GM10847 (cell line): Measurements from ENCODE around the gene LZIC.

ENCODE experiments used
- POLR2A ChIP-seq: IDR thresholded peaks from 2 replicates; pipeline ENCODE4 v1.6.1; 2011; ENCODE audit not compliant: insufficient read length; ENCODE audit errors: extremely low read depth

The LZIC gene

DNA sequence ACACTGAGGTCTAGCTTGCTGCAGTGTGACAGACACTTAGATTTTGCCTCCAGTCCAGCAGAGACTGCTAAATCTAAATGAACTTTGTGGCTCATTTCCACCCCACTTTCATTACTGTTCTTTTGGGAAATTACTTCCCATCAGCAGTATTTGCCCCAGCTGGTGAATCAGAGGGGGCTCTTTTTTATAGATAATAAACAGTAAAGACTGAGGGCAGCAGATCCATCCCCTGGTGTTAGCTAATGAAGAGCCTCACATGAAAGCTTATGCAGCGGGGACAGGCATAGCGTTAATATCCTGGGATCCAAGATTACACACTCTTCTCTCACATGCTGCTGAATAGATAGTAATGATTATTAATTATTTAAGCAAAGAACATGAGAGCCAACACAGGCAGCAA lies 26.7 kb downstream of the LZIC start:
- TF ChIP-seq POLR2A: no peak

DNA sequence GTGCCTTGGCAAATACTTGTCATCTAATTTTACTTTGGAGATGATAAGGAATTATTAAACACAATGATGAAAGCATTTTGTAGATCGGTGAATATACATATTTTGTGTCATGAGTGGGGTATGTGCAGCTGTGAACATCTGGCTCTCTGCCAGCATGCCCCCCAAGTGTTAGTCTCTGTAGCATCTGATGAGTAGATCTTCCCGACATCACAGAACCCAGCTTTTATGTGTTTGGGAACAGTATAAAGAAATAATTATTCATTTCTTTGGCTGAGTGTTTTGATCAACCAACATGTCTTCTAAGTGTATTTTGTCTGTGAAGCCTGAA lies 28.6 kb downstream of the LZIC start:
- TF ChIP-seq POLR2A: no peak

DNA sequence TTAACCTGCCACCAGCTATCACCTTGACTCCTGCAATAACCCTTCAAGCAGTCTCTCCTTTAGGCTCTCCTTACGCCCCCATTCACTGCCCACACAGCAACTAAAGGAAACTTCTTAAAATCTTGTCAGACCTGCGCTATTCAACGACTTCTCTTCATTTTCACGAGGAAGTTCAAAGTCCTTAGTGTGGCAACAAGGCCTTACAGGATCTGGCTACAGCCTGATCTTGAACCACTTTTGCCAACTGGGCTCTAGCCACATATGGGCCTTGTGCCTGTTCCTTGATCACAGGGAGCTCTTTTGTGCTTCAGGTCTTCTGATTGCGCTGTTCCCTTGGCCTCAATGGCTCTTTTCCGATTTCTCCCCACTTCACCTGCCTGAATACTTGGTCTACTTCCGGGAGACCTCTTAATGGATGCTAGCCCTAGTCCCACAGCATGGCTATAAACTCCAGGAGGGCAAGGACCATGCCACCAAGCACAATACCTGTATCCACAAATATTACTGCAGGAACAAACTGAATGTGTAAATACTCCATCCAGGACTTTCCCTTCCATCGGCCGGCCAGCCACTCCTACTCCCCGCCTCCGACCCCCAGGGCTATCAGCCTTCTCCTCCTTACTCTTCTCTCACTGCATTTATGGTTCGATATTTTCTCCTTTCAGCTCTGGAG lies 30.8 kb downstream of the LZIC start:
- no peak for TF ChIP-seq POLR2A

GRCh38 chr1:9910423-9911178 lies 32.6 kb downstream of the LZIC start:
- TF ChIP-seq POLR2A: peak; percentile 42

GRCh38 chr1:9910076-9910422 lies 33.1 kb downstream of the LZIC start, which contains the start of gene CTNNBIP1:
Gene CTNNBIP1 (minus strand): TSS chr1:9910269. CDS start chr1:9872064, 38,205 bp downstream.
- peak; percentile 47 for TF ChIP-seq POLR2A

DNA sequence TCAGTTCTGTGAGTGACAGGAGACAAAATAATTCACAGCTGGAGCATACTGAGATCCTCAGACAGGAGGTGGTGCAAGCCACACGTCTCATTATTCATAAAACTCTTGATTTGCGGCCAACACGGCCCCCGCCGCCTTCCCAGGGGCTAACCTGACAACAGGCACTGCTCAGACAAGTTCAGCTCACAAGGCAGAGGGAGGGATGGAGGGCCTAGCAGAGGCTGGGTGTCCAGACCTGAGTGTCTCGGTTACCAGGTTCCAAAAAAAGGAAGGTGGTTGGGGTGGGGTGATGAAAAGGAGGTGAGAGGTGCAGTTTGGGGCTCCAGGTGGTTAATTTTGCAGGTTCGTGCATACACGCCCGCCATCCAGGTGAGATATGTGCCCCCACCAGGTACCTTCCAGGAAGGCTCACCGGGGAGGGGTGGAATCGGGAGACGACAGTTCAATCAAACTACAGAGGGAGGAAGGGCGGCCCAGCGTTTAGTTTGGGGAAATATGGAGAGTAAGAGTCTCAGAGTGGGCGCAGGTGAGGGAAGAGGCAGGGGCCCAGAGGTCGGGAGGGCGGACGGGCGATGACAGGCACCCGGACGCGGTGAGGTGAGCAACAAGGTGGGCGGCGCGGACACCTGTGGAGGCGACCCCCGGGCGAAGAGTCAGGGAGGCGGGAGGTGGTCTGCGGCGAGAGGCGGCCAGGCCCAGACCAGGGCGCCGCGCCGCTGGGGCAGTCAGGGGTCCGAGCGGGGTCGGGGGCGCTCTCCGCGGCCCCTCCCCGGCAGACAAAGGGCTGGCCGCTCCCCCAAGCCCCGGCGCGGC lies 33.8 kb downstream of the LZIC start:
- no peak for TF ChIP-seq POLR2A

DNA sequence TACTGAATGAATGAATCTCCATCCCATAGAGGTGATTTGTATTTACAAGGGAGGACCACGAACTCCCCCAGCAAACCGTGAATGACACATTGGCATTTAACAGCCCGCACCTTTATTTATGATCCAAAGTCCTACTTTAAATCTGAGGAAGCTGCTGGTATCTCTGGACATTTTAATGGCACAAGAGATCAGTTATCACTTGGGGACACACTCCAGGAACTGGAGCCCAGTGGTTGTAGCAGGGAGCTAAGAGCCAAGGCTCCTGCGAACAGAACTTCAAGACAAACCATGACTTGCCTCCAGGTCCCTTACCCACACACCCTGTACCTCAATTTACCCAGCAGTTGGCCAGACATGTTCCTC lies 34.3 kb downstream of the LZIC start:
- TF ChIP-seq POLR2A: no peak

DNA sequence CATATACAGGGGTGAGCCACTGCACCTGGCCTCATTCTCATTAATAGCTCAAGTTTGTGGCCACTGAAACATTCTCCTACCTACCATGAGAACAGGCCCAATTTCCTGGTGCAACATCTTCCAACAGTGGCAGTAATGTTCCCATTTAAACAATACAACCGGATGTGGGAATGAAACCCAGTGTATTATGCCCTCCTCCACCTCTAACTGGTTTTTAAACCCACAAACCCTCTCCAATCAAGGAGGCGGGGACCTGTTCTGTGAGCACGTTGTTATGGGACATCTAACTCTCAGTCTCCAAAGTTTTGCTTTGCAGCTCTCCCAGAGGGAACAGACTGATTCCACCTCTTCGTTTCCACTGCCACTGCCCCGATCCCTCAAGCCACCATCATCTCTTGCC lies 35.8 kb downstream of the LZIC start:
- no peak for TF ChIP-seq POLR2A

DNA sequence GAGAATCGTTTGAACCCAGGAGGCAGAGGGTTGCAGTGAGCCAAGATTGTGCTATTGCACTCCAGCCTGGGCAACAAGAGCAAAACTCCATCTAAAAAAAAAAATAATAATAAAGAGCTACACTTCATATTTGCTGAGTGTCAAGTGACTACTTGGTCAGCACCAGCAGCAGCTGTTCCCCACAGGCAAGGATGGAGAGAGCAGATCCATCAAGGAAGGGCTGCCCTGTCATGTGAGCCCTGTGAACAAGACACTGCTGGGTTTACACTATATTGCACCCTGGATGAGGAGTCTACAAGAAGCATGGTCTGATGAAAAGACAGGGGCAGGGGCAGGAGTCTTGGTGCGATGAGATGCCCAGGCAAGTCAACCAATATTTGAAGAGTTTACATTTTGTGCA lies 36.7 kb downstream of the LZIC start:
- TF ChIP-seq POLR2A: no peak

- no peak for TF ChIP-seq POLR2A
Observed at GRCh38 chr1:9905010-9905409, 38.2 kb downstream of the LZIC start.

DNA sequence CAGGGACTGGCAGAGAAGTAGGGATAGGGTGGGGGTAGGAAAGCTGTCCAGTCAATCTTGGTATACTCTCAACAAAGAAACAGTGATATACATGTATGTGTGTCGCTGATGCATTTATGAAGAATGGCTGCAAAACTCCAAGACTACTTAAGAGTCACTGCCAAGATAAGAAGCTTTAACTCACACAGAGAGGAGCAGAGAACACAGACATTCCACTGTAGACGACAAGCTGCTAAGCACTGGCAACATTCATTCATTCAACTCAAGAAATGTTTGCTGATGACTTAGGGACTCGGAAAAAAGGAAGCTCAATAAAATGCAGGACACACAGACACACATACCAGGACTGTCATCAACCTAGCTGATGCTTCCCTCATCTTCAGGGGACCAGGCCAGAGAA lies 38.6 kb downstream of the LZIC start:
- no peak for TF ChIP-seq POLR2A

DNA sequence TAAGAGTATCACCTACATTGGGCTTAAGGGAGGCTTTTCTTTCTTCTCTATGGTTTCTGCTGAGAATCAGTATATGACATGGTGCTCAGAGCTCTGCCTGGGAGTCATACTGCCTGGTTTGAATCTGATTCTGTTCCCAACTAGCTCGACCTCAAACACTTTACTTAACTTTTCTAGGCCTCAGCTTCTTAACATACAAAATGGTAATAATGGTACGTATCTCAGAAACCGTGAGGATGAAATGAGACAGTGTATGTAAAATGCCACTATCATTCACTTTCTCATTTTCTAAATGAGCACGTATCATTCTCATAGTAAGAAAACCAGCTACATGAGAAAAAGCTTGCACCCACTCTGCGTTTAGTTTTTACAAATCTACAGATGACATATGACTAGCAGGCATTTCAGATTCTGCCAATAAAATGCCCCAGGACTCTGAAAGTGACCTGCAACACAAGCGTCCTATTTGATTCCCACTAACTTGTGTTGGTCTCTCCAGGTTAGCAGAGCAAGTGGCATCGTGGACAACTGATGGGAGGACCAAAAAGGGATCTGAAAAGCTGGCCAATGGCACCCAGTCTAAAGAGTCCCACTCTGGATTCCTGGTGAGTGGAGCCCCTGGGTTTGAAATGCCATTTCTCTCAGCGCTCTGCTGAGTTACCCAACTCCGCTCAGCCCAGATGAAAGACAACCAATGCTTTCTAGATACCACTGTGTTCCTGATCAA lies 39.2 kb downstream of the LZIC start:
- no peak for TF ChIP-seq POLR2A

GRCh38 chr1:9902060-9902452 lies 41.1 kb downstream of the LZIC start:
- no peak for TF ChIP-seq POLR2A

DNA sequence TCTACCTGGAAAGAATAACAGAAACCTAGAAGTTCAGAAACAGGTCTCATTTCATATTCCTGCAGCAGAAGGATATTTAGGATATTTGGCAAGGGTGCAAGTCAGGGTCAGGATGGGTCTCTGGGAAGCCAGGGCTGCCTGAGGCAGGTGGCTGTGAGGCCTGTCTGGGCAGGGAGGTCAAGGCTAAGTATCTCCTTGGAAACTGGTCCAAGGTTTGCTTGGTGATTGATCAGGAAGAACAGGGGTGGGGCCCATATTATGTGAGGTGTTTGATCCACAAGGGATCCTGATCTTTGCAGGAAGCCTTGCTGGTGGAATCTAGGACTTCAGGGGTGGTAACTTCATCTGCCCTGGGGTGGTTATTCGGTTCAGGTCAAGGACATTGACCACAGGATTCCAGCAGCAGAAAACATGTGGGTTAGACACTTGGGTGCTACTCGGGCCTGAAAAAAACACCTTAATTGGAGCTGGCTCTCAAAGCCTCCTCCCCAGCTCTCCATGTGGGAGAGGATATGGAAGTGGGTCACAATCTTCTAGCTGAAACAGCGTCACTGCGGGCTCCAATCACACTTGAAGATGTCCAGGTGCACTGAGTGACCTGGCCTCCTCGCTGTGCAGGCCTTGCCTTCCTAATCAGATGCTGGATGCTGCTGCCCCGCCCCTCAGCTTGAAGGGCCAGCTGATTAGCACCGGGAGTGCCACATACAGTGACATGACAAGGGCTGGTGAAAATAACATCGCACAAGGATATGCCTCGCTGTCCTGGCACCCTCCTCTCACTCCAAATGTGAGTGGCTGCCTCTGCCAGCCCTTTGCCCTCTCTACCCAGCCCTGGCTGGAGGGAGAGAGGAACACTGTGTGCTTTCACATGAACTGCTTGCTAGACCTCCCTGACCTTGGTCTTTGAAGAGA lies 41.8 kb downstream of the LZIC start:
- TF ChIP-seq POLR2A: no peak

DNA sequence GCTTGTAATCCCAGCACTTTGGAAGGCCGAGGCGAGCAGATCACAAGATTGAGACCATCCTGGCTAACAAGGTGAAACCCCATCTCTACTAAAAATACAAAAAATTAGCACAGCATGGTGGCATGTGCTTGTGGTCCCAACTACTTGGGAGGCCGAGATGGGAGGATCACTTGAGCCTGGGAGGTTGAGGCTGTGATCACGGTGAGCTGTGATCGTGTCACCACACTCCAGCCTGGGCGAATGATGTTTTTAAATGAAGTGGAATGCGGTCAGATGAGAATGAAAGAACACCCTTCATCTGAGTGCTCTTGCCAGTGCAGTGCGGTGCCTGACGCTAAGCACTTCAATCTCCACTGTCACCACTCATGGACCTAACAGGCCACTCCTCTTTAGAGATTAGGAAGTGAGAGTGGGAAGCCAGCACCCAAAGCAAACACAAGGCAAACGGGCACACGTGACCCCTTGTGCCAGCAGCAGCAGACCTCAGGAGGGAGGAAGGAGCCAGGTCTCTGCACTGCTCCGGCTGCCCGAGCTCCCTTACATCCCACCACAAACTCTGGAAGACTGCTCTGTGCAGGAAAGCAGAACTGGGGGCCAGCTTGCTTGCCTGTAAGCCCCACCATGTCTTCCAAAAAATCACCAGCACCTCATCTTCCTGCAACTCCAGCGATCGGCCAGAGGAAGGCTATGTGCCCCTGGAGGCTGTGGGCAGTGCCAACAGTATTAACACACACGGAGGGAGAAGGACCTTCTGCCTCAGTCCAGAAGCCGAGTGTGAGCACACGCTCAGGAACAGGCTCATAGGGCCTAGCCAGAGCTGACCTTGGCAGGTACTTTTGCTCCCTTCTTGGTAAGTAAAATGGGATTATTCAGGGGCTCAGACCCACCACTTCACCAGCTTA lies 42.8 kb downstream of the LZIC start:
- no peak for TF ChIP-seq POLR2A
